WTC11 (cell line): ENCODE data around the gene INO80. TPM values are rescaled to one million over a fixed set of nuclear protein-coding genes. Genes with fewer than 3 reads are reported as not detected.
"Not testable (repeated sequence)": the region's sequence is repeated elsewhere in the genome, so short reads cannot be mapped to it uniquely, and the experiment has no call there.

Experiments used
- ATAC-seq: fragments of 200-7000 bp; cut with Tn5 transposase; 2 replicates; pipeline ENCODE4 v1.10.0; 2021; ENCODE audit warnings: mild to moderate bottlenecking, moderate library complexity
- CTCF ChIA-PET: fragments of 300-600 bp; sonication (Branson Sonifier 250); formaldehyde crosslinking; loops from one replicate; lab custom pipeline; 2021; ENCODE audit warnings: antibody characterized with exemption; lab: Charles Lee
- POLR2A ChIA-PET: fragments of 350-600 bp; sonication (Branson Sonifier 250); formaldehyde crosslinking; loops from one replicate; lab custom pipeline; 2021; ENCODE audit warnings: antibody characterized with exemption; lab: Charles Lee
- DNase-seq: peaks from one replicate; pipeline ENCODE4 v3.0.0; 2021; ENCODE audit warnings: low spot score
- H3K27ac Mint-ChIP-seq: 2 replicates; pipeline ENCODE4 v1.8.0; 2021; ENCODE audit warnings: mixed read lengths
- H3K27me3 Mint-ChIP-seq: 2 replicates; pipeline ENCODE4 v1.8.0; 2021; ENCODE audit warnings: low read depth, mild to moderate bottlenecking, moderate library complexity, mixed read lengths
- H3K36me3 Mint-ChIP-seq: 2 replicates; pipeline ENCODE4 v1.8.0; 2021; ENCODE audit warnings: mixed read lengths
- H3K4me1 Mint-ChIP-seq: 2 replicates; pipeline ENCODE4 v1.8.0; 2022; ENCODE audit warnings: mixed read lengths
- H3K4me3 Mint-ChIP-seq: 2 replicates; pipeline ENCODE4 v1.8.0; 2021; ENCODE audit warnings: mild to moderate bottlenecking, moderate library complexity, mixed read lengths
- H3K9me3 Mint-ChIP-seq: 2 replicates; pipeline ENCODE4 v1.8.0; 2021; ENCODE audit warnings: mixed read lengths
- CBFB ChIP-seq: sonication (generic); formaldehyde crosslinking; IDR thresholded peaks from 2 replicates; pipeline ENCODE4 v1.8.1; 2022; ENCODE audit warnings: mild to moderate bottlenecking, low read depth, missing genetic modification reagents
- CREB1 ChIP-seq: sonication (generic); formaldehyde crosslinking; IDR thresholded peaks from 2 replicates; pipeline ENCODE4 v1.8.0; 2023; ENCODE audit warnings: mild to moderate bottlenecking, missing genetic modification reagents
- FOXJ3 ChIP-seq: sonication (generic); formaldehyde crosslinking; IDR thresholded peaks from 2 replicates; pipeline ENCODE4 v1.9.0; 2021; ENCODE audit warnings: missing genetic modification reagents, mild to moderate bottlenecking, borderline replicate concordance
- FOXK1 ChIP-seq: sonication (generic); formaldehyde crosslinking; IDR thresholded peaks from 2 replicates; pipeline ENCODE4 v1.8.0; 2022; ENCODE audit warnings: mild to moderate bottlenecking, moderate library complexity, missing genetic modification reagents
- FOXP1 ChIP-seq: sonication (generic); formaldehyde crosslinking; IDR thresholded peaks from 2 replicates; pipeline ENCODE4 v1.8.0; 2022; ENCODE audit warnings: missing genetic modification reagents, mild to moderate bottlenecking, moderate library complexity, borderline replicate concordance
- GTF2I ChIP-seq: fragments of 250-450 bp; sonication (Bioruptor Pico); conservative IDR thresholded peaks from 2 replicates; pipeline ENCODE4 v1.4.0; 2021; ENCODE audit warnings: mild to moderate bottlenecking
- HMGA2 ChIP-seq: fragments of 250-450 bp; sonication (Bioruptor Pico); IDR thresholded peaks from 2 replicates; pipeline ENCODE4 v1.4.0; 2021; ENCODE audit warnings: mild to moderate bottlenecking, moderate library complexity
- JAZF1 ChIP-seq: fragments of 250-450 bp; sonication (Bioruptor Pico); IDR thresholded peaks from 2 replicates; pipeline ENCODE4 v1.9.0; 2021; ENCODE audit warnings: moderate library complexity, mild to moderate bottlenecking, inconsistent platforms
- MYBL2 ChIP-seq: sonication (generic); formaldehyde crosslinking; IDR thresholded peaks from 2 replicates; pipeline ENCODE4 v1.8.1; 2023; ENCODE audit warnings: mild to moderate bottlenecking, moderate library complexity, missing genetic modification reagents
- NR2C2 ChIP-seq: sonication (generic); formaldehyde crosslinking; IDR thresholded peaks from 2 replicates; pipeline ENCODE4 v1.8.0; 2022; ENCODE audit warnings: mild to moderate bottlenecking, missing genetic modification reagents
- SMAD3 ChIP-seq: sonication (generic); formaldehyde crosslinking; IDR thresholded peaks from 2 replicates; pipeline ENCODE4 v1.8.0; 2022; ENCODE audit warnings: missing genetic modification reagents, mild to moderate bottlenecking, borderline replicate concordance
- ZBTB21 ChIP-seq: sonication (generic); formaldehyde crosslinking; IDR thresholded peaks from 2 replicates; pipeline ENCODE4 v1.8.1; 2023; ENCODE audit warnings: mild to moderate bottlenecking, missing genetic modification reagents, borderline replicate concordance
- ZNF425 ChIP-seq: fragments of 250-450 bp; sonication (Bioruptor Pico); conservative IDR thresholded peaks from 2 replicates; pipeline ENCODE4 v1.9.0; 2021; ENCODE audit warnings: mild to moderate bottlenecking
- total RNA-seq: library from RNA; stranded (reverse); gene quantifications from 3 replicates; pipeline ENCODE4 v1.2.3, GENCODE V29; 2021
- TF ChIP-seq, protein P1 (sequence below): sonication (generic); formaldehyde crosslinking; IDR thresholded peaks from 2 replicates; pipeline ENCODE4 v1.8.1; 2023; ENCODE audit warnings: mild to moderate bottlenecking, moderate library complexity, missing genetic modification reagents
- TF ChIP-seq, protein P2 (sequence below): fragments of 250-450 bp; sonication (Bioruptor Pico); IDR thresholded peaks from 2 replicates; pipeline ENCODE4 v2.1.2; 2022; ENCODE audit warnings: mild to moderate bottlenecking, moderate library complexity
- TF ChIP-seq, protein P3 (sequence below): sonication (generic); formaldehyde crosslinking; IDR thresholded peaks from 2 replicates; pipeline ENCODE4 v1.8.0; 2022; ENCODE audit warnings: mild to moderate bottlenecking, missing genetic modification reagents
- TF ChIP-seq, protein P4 (sequence below): sonication (generic); formaldehyde crosslinking; conservative IDR thresholded peaks from 2 replicates; pipeline ENCODE4 v1.8.1; 2023; ENCODE audit warnings: mild to moderate bottlenecking, low read depth, missing genetic modification reagents, moderate library complexity

Gene INO80
- total RNA-seq, 1 experiment from 2014 or later: 20.6 TPM

DNA sequence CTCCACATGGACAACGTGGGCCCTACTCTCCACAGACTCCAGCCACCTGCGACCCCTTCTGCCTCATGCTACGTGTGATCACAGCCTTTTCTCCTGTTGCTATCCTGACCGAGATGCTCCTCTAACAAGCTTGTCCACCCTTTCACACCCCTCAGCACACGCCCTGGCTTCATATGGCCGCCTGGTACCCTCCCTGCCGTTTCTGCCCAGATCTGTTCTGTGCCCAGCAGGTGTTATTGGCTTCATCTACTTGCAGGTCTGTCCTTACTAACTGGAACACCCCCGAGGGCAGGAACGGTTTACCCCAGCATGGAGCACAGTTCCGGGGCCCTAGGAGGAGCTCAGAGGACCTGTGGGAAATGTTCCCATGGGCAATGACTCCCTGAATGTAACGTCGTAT, 152.9 kb downstream of the INO80 start:
- Mint-ChIP-seq H3K4me1 (peaks cover 37% of the 10 kb centered on the region), H3K27ac (no peak overlapping the region; the same call in 1 of the 2 replicates)
- TF ChIP-seq ZNF425 (CRISPR knock-in tag) (no peak), NR2C2 (no peak), SMAD3 (no peak), FOXK1 (CRISPR knock-in tag) (no peak), FOXJ3 (CRISPR knock-in tag) (no peak)
- TF ChIP-seq, protein P1, sequence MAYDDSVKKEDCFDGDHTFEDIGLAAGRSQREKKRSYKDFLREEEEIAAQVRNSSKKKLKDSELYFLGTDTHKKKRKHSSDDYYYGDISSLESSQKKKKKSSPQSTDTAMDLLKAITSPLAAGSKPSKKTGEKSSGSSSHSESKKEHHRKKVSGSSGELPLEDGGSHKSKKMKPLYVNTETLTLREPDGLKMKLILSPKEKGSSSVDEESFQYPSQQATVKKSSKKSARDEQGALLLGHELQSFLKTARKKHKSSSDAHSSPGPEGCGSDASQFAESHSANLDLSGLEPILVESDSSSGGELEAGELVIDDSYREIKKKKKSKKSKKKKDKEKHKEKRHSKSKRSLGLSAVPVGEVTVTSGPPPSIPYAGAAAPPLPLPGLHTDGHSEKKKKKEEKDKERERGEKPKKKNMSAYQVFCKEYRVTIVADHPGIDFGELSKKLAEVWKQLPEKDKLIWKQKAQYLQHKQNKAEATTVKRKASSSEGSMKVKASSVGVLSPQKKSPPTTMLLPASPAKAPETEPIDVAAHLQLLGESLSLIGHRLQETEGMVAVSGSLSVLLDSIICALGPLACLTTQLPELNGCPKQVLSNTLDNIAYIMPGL (CRISPR knock-in tag): no peak
- TF ChIP-seq, all 79 proteins: peak for 0
- no peaks in the 10 kb centered on the region for H3K27me3 Mint-ChIP-seq
- no peak overlapping the region for H3K4me3 Mint-ChIP-seq
- ChIA-PET POLR2A (interaction anchor here (3.6 kb wide), 1 partner anchor 10 kb away, joined by 22 read pairs; the partner anchor contains the start of gene CHAC1), CTCF (interaction anchor here (0.9 to 6.7 kb wide), 7 partner anchors 9 to 69 kb away, joined by 3 to 55 read pairs (median 4); partner anchors contain the start of genes CHAC1, DLL4 and VPS18)
- DNase-seq (no peak), ATAC-seq (no peak)
- H3K36me3 Mint-ChIP-seq: no peaks in the 10 kb centered on the region
- peaks cover 11% of the 10 kb centered on the region; the same call in 1 of the 2 replicates for H3K9me3 Mint-ChIP-seq

DNA sequence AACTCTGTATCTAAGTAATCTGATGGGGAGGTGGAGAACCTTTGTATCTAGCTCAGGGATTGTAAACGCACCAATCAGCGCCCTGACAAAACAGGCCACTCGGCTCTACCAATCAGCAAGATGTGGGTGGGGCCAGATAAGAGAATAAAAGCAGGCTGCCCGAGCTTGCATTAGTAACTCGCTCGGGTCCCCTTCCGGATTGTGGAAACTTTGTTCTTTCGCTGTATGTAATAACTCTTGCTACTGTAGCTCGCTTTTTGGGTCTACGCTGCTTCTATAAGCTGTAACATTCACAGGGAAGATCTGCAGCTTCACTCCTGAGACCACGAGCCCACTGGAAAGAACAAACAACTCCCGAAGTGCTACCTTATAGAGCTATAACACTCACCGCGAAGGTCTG, 153.8 kb downstream of the INO80 start:
- H3K27me3 Mint-ChIP-seq, DNase-seq, ATAC-seq, H3K27ac Mint-ChIP-seq, H3K36me3 Mint-ChIP-seq, H3K4me3 Mint-ChIP-seq: not testable (repeated sequence)
- ChIA-PET CTCF (interaction anchor here (1.0 to 6.7 kb wide), 7 partner anchors 8 to 103 kb away, joined by 3 to 55 read pairs (median 4); partner anchors contain the start of gene VPS18), POLR2A (interaction anchor here (3.6 kb wide), 1 partner anchor 9 kb away, joined by 22 read pairs; the partner anchor contains the start of gene CHAC1)
- Mint-ChIP-seq H3K9me3 (peaks cover 11% of the 10 kb centered on the region; the same call in 1 of the 2 replicates), H3K4me1 (peaks cover 35% of the 10 kb centered on the region)

DNA sequence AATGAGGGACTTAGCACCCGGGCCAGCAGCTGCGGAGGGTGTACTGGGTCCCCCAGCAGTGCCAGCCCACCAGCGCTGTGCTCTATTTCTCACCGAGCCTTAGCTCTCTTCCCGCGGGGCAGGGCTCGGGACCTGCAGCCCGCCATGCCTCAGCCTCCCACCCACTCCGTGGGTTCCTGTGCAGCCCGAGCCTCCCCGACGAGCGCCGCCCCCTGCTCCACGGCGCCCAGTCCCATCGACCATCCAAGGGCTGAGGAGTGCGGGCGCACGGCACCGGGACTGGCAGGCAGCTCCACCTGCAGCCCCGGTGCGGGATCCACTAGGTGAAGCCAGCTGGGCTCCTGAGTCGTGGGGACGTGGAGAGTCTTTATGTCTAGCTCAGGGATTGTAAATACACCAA, 154.3 kb downstream of the INO80 start:
- DNase-seq, ATAC-seq, H3K27ac Mint-ChIP-seq, H3K27me3 Mint-ChIP-seq, H3K4me3 Mint-ChIP-seq, H3K36me3 Mint-ChIP-seq: not testable (repeated sequence)
- ChIA-PET CTCF (interaction anchor here (1.1 to 6.7 kb wide), 5 partner anchors 20 to 102 kb away, joined by 4 to 55 read pairs (median 6); no protein-coding TSS in a partner anchor), POLR2A (interaction anchor here (3.6 kb wide), 1 partner anchor 8 kb away, joined by 22 read pairs; the partner anchor contains the start of gene CHAC1)
- peaks cover 34% of the 10 kb centered on the region for H3K4me1 Mint-ChIP-seq
- H3K9me3 Mint-ChIP-seq: peaks cover 11% of the 10 kb centered on the region; the same call in 1 of the 2 replicates

- Mint-ChIP-seq H3K27ac (no peak overlapping the region), H3K4me3 (no peak overlapping the region), H3K36me3 (peaks cover 8% of the 10 kb centered on the region), H3K27me3 (no peaks in the 10 kb centered on the region), H3K9me3 (peaks cover 11% of the 10 kb centered on the region; the same call in 1 of the 2 replicates), H3K4me1 (peaks cover 30% of the 10 kb centered on the region)
- TF ChIP-seq JAZF1 (CRISPR knock-in tag) (no peak), ZBTB21 (CRISPR knock-in tag) (no peak), CREB1 (no peak), GTF2I (CRISPR knock-in tag) (no peak), MYBL2 (CRISPR knock-in tag) (no peak), CBFB (CRISPR knock-in tag) (no peak), FOXP1 (CRISPR knock-in tag) (no peak), HMGA2 (CRISPR knock-in tag) (no peak)
- TF ChIP-seq, protein P2, sequence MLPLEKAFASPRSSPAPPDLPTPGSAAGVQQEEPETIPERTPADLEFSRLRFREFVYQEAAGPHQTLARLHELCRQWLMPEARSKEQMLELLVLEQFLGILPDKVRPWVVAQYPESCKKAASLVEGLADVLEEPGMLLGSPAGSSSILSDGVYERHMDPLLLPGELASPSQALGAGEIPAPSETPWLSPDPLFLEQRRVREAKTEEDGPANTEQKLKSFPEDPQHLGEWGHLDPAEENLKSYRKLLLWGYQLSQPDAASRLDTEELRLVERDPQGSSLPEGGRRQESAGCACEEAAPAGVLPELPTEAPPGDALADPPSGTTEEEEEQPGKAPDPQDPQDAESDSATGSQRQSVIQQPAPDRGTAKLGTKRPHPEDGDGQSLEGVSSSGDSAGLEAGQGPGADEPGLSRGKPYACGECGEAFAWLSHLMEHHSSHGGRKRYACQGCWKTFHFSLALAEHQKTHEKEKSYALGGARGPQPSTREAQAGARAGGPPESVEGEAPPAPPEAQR: no peak
- TF ChIP-seq, protein P3, sequence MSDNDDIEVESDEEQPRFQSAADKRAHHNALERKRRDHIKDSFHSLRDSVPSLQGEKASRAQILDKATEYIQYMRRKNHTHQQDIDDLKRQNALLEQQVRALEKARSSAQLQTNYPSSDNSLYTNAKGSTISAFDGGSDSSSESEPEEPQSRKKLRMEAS (CRISPR knock-in tag): no peak
- TF ChIP-seq, protein P4, sequence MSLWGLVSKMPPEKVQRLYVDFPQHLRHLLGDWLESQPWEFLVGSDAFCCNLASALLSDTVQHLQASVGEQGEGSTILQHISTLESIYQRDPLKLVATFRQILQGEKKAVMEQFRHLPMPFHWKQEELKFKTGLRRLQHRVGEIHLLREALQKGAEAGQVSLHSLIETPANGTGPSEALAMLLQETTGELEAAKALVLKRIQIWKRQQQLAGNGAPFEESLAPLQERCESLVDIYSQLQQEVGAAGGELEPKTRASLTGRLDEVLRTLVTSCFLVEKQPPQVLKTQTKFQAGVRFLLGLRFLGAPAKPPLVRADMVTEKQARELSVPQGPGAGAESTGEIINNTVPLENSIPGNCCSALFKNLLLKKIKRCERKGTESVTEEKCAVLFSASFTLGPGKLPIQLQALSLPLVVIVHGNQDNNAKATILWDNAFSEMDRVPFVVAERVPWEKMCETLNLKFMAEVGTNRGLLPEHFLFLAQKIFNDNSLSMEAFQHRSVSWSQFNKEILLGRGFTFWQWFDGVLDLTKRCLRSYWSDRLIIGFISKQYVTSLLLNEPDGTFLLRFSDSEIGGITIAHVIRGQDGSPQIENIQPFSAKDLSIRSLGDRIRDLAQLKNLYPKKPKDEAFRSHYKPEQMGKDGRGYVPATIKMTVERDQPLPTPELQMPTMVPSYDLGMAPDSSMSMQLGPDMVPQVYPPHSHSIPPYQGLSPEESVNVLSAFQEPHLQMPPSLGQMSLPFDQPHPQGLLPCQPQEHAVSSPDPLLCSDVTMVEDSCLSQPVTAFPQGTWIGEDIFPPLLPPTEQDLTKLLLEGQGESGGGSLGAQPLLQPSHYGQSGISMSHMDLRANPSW: no peak
- no peak for ATAC-seq
- POLR2A ChIA-PET: no interaction called here
- CTCF ChIA-PET: interaction anchor here (2.4 to 6.7 kb wide), 2 partner anchors 19 to 30 kb away, joined by 6 to 55 read pairs; no protein-coding TSS in a partner anchor
- no peak for DNase-seq
Measured at GRCh38 chr15:40960925-40961324, 155.2 kb downstream of the INO80 start.
